K562 (cell line): Measurements from ENCODE around the gene ULBP2. TPM values are rescaled to one million over a fixed set of nuclear protein-coding genes. Genes with fewer than 3 reads are reported as not detected.
A peak's percentile ranks its signal among the peaks of the same experiment; 100 is the strongest.

Source experiments
- ATAC-seq: fragments of 200-7000 bp; cut with Tn5 transposase; 3 replicates; pipeline ENCODE4 v1.9.1; 2020; ENCODE audit warnings: moderate library complexity
- BruUV-seq: library from RNA; stranded (reverse); fragments of 400-500 nt; replicated peaks from 2 replicates; lab custom pipeline; 2021; lab: Mats Ljungman, UMichigan
- CTCF ChIA-PET: fragments of 300-600 bp; formaldehyde crosslinking; extraction: SDS; loops from one replicate; lab custom pipeline; 2021; ENCODE audit warnings: low intra/inter-chr PET ratio; lab: Yijun Ruan, JAX
- POLR2A ChIA-PET: fragments of 300-600, 350-650 bp; sonication (Branson Sonifier 250); formaldehyde crosslinking; extraction: SDS; loops from one replicate; lab custom pipeline; 2021; ENCODE audit warnings: antibody characterized with exemption, inconsistent platforms; lab: Yijun Ruan, JAX
- DNase-seq, 4 experiments: peaks; one replicate each; pipeline versions ENCODE4 v3.0.0 to v3.0.0-alpha.2; 2011 to 2018; ENCODE audit warnings: low spot score in 3 of 4, mixed read lengths in 3 of 4; ENCODE audit errors: extremely low read depth in 1 of 4
- FAIRE-seq: peaks from 2 replicates; lab custom pipeline; 2011; peaks lifted over from hg19 to GRCh38; lab: Jason Lieb, UNC
- H2AFZ ChIP-seq: 2 replicates; pipeline ENCODE4 v1.6.0; 2011; ENCODE audit warnings: low read depth, low read length, control low read depth, inconsistent platforms
- H3K27ac ChIP-seq: fragments of 200-600 bp; 3 replicates; pipeline ENCODE4 v1.8.0; 2011; ENCODE audit warnings: low read depth, mild to moderate bottlenecking, control low read depth, inconsistent platforms, low read length, moderate library complexity, mixed read lengths; ENCODE audit errors: extremely low read depth
- H3K27me3 ChIP-seq, 2 experiments: fragments of 300-600 bp in 1 of 2; 2 replicates in 1 of 2; 3 replicates in 1 of 2; pipeline versions ENCODE4 v1.6.0 to v1.8.0; 2011; ENCODE audit warnings: inconsistent platforms in 2 of 2, low read length in 2 of 2, mild to moderate bottlenecking in 1 of 2, mixed read lengths in 1 of 2, moderate library complexity in 1 of 2; ENCODE audit not compliant: control insufficient read depth in 2 of 2, insufficient read depth in 2 of 2
- H3K36me3 ChIP-seq: fragments of 300-600 bp; 3 replicates; pipeline ENCODE4 v1.8.0; 2011; ENCODE audit warnings: mild to moderate bottlenecking, low read length, inconsistent platforms; ENCODE audit not compliant: control insufficient read depth, insufficient read depth
- H3K4me1 ChIP-seq, 2 experiments: fragments of 200-600 bp in 1 of 2; replicated peaks in 1 of 2; 2 replicates in 1 of 2; 3 replicates in 1 of 2; pipeline versions ENCODE4 v1.5.1 to v1.8.0; 2011; ENCODE audit warnings: inconsistent platforms in 2 of 2, low read length in 2 of 2, mild to moderate bottlenecking in 1 of 2, mixed read lengths in 1 of 2, moderate library complexity in 1 of 2; ENCODE audit not compliant: control insufficient read depth in 2 of 2, insufficient read depth in 2 of 2
- H3K4me2 ChIP-seq: 2 replicates; pipeline ENCODE4 v1.6.1; 2011; ENCODE audit warnings: low read length, control low read depth, inconsistent platforms, mixed read lengths; ENCODE audit not compliant: insufficient read depth
- H3K4me3 ChIP-seq: fragments of 200-600 bp; sonication (generic), shearing (Covaris generic); 2 replicates; pipeline ENCODE4 v1.5.1; 2016; ENCODE audit warnings: control low read depth, inconsistent platforms
- H3K79me2 ChIP-seq: fragments of 200-600 bp; 3 replicates; pipeline ENCODE4 v1.8.0; 2011; ENCODE audit warnings: low read length, inconsistent platforms; ENCODE audit not compliant: control insufficient read depth, insufficient read depth
- H3K9ac ChIP-seq, 2 experiments: 2 replicates each; pipeline versions ENCODE4 v1.6.0 to v1.6.1; 2011; ENCODE audit warnings: low read depth in 2 of 2, low read length in 2 of 2, control low read depth in 1 of 2, inconsistent platforms in 1 of 2, mild to moderate bottlenecking in 1 of 2, mixed read lengths in 1 of 2; ENCODE audit not compliant: insufficient read depth in 1 of 2
- H3K9me1 ChIP-seq: one replicate; pipeline ENCODE4 v1.6.0; 2011; ENCODE audit warnings: inconsistent platforms, mild to moderate bottlenecking, low read length, moderate library complexity; ENCODE audit not compliant: control insufficient read depth, insufficient read depth
- H3K9me3 ChIP-seq: replicated peaks from 2 replicates; pipeline ENCODE4 v1.5.1; 2011; ENCODE audit warnings: low read depth, low read length, inconsistent platforms; ENCODE audit not compliant: control insufficient read depth, insufficient read depth
- H4K20me1 ChIP-seq: replicated peaks from 2 replicates; pipeline ENCODE4 v1.6.1; 2011; ENCODE audit warnings: low read length, inconsistent platforms, mixed read lengths; ENCODE audit not compliant: control insufficient read depth, insufficient read depth
- ATF1 ChIP-seq, 2 experiments: fragments of 450-650 bp in 1 of 2; IDR thresholded peaks; 2 replicates each; pipeline ENCODE4 v1.6.1; 2016; ENCODE audit warnings: missing compliant biosample characterization in 1 of 2, missing genetic modification characterization in 1 of 2
- ATF7 ChIP-seq: fragments of 450-650 bp; IDR thresholded peaks from 2 replicates; pipeline ENCODE4 v1.7.1; 2014; ENCODE audit warnings: mild to moderate bottlenecking, moderate library complexity
- BHLHE40 ChIP-seq: IDR thresholded peaks from 2 replicates; pipeline ENCODE4 v1.6.1; 2011; ENCODE audit warnings: low read length, improper control_type of control experiment
- CHD2 ChIP-seq: IDR thresholded peaks from 2 replicates; pipeline ENCODE4 v1.6.1; 2011; ENCODE audit warnings: low read depth, low read length
- CXXC5 ChIP-seq: fragments of 250-450 bp; sonication (Bioruptor Pico); IDR thresholded peaks from 2 replicates; pipeline ENCODE4 v1.8.0; 2022; ENCODE audit warnings: inconsistent platforms, mild to moderate bottlenecking, moderate library complexity
- E2F4 ChIP-seq: sonication (generic); formaldehyde crosslinking; IDR thresholded peaks from 2 replicates; pipeline ENCODE4 v1.8.0; 2022; ENCODE audit warnings: mild to moderate bottlenecking, low read depth, missing genetic modification reagents
- ETV5 ChIP-seq: sonication (generic); formaldehyde crosslinking; IDR thresholded peaks from 2 replicates; pipeline ENCODE4 v1.4.0; 2020; ENCODE audit warnings: low read depth, mild to moderate bottlenecking, missing genetic modification reagents
- HCFC1 ChIP-seq: IDR thresholded peaks from 2 replicates; pipeline ENCODE4 v1.6.1; 2012; ENCODE audit warnings: low read depth, low read length, improper control_type of control experiment
- NKRF ChIP-seq: fragments of 450-650 bp; IDR thresholded peaks from 2 replicates; pipeline ENCODE4 v1.6.1; 2016; ENCODE audit warnings: borderline replicate concordance
- RB1 ChIP-seq: fragments of 450-650 bp; IDR thresholded peaks from 2 replicates; pipeline ENCODE4 v1.6.1; 2017; ENCODE audit warnings: low read depth, mild to moderate bottlenecking
- SIX5 ChIP-seq, 2 experiments: IDR thresholded peaks; 2 replicates each; pipeline ENCODE4 v1.6.1; 2011; ENCODE audit warnings: low read length in 2 of 2, borderline replicate concordance in 1 of 2, low read depth in 1 of 2, mild to moderate bottlenecking in 1 of 2, moderate library complexity in 1 of 2; ENCODE audit not compliant: insufficient read depth in 1 of 2
- STAT5A ChIP-seq: IDR thresholded peaks from 2 replicates; pipeline ENCODE4 v1.6.1; 2012; ENCODE audit warnings: low read length, inconsistent platforms, borderline replicate concordance
- TAF15 ChIP-seq: fragments of 200-400 bp; formaldehyde crosslinking; IDR thresholded peaks from 2 replicates; pipeline ENCODE4 v1.6.1; 2017; ENCODE audit warnings: mild to moderate bottlenecking, low read depth, low read length, moderate library complexity
- USF2 ChIP-seq: sonication (generic); formaldehyde crosslinking; IDR thresholded peaks from 2 replicates; pipeline ENCODE4 v1.5.0; 2020; ENCODE audit warnings: missing genetic modification reagents
- ZBTB12 ChIP-seq: fragments of 250-450 bp; sonication (Bioruptor Pico); IDR thresholded peaks from 2 replicates; pipeline ENCODE4 v1.4.0; 2020
- ZKSCAN3 ChIP-seq: fragments of 250-450 bp; sonication (Bioruptor Pico); IDR thresholded peaks from 2 replicates; pipeline ENCODE4 v1.4.0; 2020
- WGBS: fragments of 100-300 bp; shearing (Covaris generic); methylation state at CpG from one replicate; pipeline ENCODE4 v1.1.6; 2016; ENCODE audit warnings: low coverage, mixed read lengths; ENCODE audit not compliant: insufficient coverage; ENCODE audit errors: missing lambda C conversion rate; 5-methylcytosine and 5-hydroxymethylcytosine counted together
- in situ Hi-C: fragments of 300-500 bp; cut with MboI; formaldehyde crosslinking; loops from 4 replicates; pipeline ENCODE4 v1.15.0; 2018; ENCODE audit warnings: inconsistent platforms, mixed read lengths
- intact Hi-C: fragments of 100-400 bp; cut with micrococcal nuclease; formaldehyde crosslinking; loops from 2 replicates; pipeline ENCODE4 v1.14.2; 2022
- polyA plus RNA-seq, 8 experiments: library from polyadenylated mRNA; depleted of rRNA in 4 of 8; stranded (reverse) in 5 of 8; unstranded in 3 of 8; fragments of >200 nt; fragmentation: Nextera tagmentation in 2 of 8; fragmentation: Illumina TruSeq in 1 of 8; extraction: Ambion mirVana in 2 of 8; extraction: Trizol in 1 of 8; gene quantifications; 2 replicates each; pipeline versions ENCODE4 v1.2.1 to v1.2.3, GENCODE V29; 2011 to 2014; ENCODE audit warnings: inconsistent platforms in 1 of 8, missing spikeins in 1 of 8
- total RNA-seq, 7 experiments: library from RNA; depleted of rRNA in 6 of 7; stranded (reverse); fragments of >200 nt in 6 of 7; fragmentation: Illumina TruSeq in 2 of 7; extraction: Trizol in 2 of 7; gene quantifications; 2 replicates each; pipeline versions ENCODE4 v1.2.1 to v1.2.3, GENCODE V29; 2011 to 2021; ENCODE audit warnings: low replicate concordance in 1 of 7

The ULBP2 gene
- total and polyA plus RNA-seq, 9 of the 15 experiments (the other 6 are each of a cell fraction or from before 2014, with no cell fraction given), result 0.50 to 5.3 (median 1.2) TPM

DNA sequence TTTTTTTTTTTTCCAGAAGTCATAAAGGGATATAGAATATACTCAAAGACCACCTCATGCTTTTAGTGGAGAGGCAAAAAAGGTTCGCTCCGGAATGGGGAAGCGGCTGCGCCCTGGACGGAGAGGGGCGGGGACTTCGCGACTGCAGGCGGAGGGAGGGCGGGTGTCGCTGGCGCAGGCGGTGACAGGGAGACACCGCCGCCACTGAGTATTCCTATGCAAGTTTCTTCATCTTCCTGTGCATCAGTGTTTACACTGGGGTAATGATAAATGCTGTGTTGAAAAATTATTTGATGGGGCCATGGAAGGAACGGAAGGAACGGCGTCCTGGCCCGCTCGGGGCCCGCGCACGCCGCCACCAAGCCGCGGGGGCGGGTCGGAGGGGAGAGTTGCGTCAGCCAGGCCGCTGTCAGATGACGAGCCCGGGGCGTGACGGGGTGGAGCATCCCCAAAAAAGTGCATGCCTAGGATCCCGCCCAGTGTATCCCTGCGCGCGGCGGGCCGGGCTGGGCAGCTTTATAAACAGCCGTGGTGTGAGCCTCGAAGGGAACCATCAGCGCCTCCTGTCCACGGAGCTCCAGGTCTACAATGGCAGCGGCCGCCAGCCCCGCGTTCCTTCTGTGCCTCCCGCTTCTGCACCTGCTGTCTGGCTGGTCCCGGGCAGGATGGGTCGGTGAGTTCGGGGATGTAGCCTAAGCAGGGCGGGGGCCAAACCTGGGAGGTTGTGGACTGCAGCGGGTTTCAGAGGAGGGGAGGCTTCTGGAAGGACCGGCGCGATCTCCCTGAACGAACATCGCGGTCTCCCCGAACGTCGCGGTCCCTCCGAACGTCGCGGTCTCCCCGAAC lies 21.9 kb downstream of the ULBP2 start, which contains the start of gene ULBP1:
TSS of gene ULBP1 (plus strand) at position 482 of the 846 bp plus-strand sequence. CDS start at position 589, 107 bp downstream.
- POLR2A ChIA-PET, result interaction anchor here (0.8 to 1.0 kb wide), 2 partner anchors 13 to 56 kb away, joined by 5 read pairs; no protein-coding TSS in a partner anchor
- no peak for FAIRE-seq
- in situ Hi-C loops, result no loop called here
- Histone ChIP-seq H3K4me2 (peak within 1 kb of the TSS; percentile 87), H3K9ac (peak within 1 kb of the TSS; percentile 75 to 87), H3K4me1 (peaks cover 9 to 21% of the 10 kb centered on the region in 2 experiments; a peak in 4 of 5 replicates), H3K4me3 (peak within 1 kb of the TSS; percentile 46), H3K27ac (peak within 1 kb of the TSS; percentile 79), H3K9me1 (no peaks in the 10 kb centered on the region), H3K79me2 (no peaks in the 10 kb centered on the region), H3K36me3 (no peaks in the 10 kb centered on the region), H4K20me1 (no peaks in the 10 kb centered on the region), H2AFZ (peak within 1 kb of the TSS; percentile 99), H3K9me3 (peaks cover 10% of the 10 kb centered on the region), H3K27me3 (peaks cover 0 to 6% of the 10 kb centered on the region in 2 experiments; a peak in 2 of 5 replicates)
- BruUV-seq, result no TSS peak
- 6% methylated on average over 49 of the region's 69 CpGs for WGBS
- CTCF ChIA-PET, result interaction anchor here (0.5 kb wide), 1 partner anchor 108 kb away, joined by 3 read pairs; no protein-coding TSS in a partner anchor
- intact Hi-C loops, result no loop called here
- peak; percentile 90 to 96 (median 94) for DNase-seq
- peak; percentile 93 for ATAC-seq
- TF ChIP-seq HCFC1 (peak; percentile 61), STAT5A (no peak), CXXC5 (CRISPR knock-in tag) (peak; percentile 94), USF2 (peak; percentile 48; the same call in 1 of the 2 replicates), ZKSCAN3 (no peak), RB1 (peak; percentile 82), E2F4 (CRISPR knock-in tag) (no peak), CHD2 (peak; percentile 63; the same call in 1 of the 2 replicates), SIX5 (IDR thresholded peaks at IDR 0.05; ENCODE audit: borderline replicate concordance in 1 of 2, insufficient read depth in 1 of 2, low read depth in 1 of 2, low read length in 2 of 2) (no peak), ETV5 (CRISPR knock-in tag) (peak; percentile 66; the same call in 1 of the 2 replicates), NKRF (peak; percentile 79; the same call in 1 of the 2 replicates), TAF15 (no peak), ATF7 (peak; percentile 97), ATF1 (CRISPR knock-in tag; IDR thresholded peaks at IDR 0.05) (peak; percentile 69), ATF1 (tag; IDR thresholded peaks at IDR 0.05) (peak; percentile 98), BHLHE40 (peak; percentile 85), ZBTB12 (CRISPR knock-in tag) (peak; percentile 74)
